Kasumi-1 (cell line): ENCODE data around the gene TMEM242.

Experiments
- DNase-seq, 2 experiments: peaks; one replicate each; lab custom pipeline; 2025; lab: John Stamatoyannopoulos, UW

The TMEM242 gene

DNA sequence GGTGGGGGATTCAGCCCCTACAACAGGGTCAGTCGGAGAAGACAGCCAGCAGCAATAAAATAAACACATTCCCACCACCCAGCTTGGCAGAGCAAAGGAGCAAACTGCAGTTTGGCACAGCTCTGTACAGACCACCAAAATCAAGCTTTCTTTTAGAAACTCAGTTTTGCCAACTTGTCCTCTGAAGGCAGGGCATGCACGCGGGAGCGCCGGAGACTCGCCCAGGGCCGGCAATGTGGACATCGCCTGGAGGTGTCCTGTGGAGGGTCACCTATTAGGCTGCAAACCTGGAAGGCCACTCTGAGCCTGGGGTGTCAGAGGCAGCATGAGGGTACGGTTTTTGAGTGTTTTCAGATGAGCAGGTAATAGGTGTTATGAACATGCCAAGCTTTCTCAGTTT is 34.7 kb downstream of the TMEM242 start:
- DNase-seq = no peak

DNA sequence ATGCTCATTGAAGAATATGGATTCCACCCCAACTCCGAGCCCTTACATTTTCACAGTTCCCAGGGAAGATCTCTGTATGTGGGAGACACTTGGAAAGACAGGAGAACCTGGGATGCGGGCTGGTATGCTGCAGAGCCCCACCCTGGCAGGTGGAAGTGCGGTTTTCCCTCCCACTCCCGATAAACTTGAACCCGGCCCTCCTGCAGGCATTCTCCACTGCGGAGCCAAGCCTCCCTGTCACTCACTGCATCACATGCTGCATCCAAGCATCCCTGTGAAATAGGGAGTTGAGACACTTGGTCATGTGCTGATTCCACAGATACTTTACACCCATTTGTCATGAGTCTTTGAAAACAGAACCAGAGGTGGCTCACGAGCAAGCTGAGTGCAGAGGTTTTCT is 35.4 kb downstream of the TMEM242 start:
- no peak for DNase-seq

DNA sequence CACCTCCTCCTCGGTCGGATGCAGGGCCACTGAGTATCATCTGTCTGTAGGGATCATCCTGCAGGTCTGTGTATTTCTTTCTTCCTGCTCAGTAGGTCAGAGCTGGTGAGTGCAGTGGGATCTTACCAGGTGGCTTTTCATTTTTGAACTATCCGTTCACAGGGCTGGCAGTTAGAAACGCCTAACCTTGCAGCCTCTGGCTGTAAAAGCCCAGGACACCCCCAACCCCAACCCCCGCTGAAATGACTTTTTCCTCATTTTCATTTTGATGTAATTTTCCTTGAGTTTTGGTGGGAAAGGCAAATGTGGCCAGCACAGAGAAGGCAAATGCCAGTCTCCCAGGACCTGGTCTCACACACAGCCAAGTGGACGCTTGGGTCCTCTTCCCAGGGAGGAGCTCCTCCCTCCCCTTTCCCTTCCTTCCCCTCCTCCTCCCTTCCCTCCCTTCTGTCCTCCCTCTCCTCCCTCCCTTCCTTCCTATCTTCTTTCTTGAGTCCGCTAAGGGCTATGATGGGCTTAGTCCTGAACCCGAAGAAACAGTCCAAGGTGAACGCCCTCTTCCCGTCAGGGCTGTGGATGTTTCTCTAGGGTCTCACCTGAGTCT is 36.0 kb downstream of the TMEM242 start:
- no peak for DNase-seq

DNA sequence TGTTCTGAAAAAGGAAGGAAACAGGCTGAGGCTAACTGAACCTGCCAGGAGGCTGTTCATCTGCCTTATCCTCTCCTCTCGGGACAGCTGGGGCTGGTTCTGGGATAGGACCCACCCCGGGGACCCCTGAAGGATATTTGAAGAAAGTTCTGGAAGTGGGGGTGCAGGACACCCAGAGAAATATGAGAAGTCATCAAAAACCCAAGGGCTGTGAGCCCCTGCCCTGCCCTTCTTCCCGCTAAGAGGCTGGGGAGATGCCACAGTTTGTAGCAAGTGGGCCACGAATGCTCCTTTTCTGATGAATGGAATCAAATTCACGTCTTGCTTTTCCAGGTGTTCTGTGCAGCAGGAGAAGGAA is 37.9 kb downstream of the TMEM242 start:
- no peak for DNase-seq

DNA sequence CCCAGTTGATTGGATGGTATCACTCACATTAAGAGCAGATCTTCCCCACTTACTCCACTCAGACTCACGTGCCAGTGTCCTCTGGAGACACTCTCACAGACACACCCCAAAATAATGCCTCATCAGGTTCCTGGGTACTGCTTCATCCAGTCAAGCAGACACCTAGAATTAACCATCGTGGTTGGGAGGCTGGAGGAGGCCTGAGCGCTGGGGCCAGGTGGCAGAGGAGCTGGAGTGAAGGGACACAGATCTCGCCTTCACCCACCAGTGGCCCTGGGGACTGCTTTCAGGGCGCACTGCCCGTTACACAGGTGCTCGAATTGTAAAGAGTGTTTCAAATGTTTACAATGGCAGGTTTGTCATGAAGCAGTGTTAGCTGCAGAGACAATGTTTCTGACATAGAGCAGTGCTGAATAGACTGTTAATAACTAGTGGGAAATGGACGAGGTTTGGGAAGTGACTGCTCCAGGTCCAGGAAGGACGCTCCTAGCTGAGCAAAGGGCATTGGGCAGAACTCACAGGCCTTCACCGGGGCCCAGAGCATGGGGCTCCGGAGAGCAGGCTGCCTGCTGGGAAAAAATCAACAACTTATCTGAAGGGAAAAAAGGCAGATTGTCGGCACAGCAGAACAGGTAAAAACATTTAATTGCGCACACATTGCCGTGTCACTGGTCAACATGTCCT is 38.4 kb downstream of the TMEM242 start:
- DNase-seq = no peak

DNA sequence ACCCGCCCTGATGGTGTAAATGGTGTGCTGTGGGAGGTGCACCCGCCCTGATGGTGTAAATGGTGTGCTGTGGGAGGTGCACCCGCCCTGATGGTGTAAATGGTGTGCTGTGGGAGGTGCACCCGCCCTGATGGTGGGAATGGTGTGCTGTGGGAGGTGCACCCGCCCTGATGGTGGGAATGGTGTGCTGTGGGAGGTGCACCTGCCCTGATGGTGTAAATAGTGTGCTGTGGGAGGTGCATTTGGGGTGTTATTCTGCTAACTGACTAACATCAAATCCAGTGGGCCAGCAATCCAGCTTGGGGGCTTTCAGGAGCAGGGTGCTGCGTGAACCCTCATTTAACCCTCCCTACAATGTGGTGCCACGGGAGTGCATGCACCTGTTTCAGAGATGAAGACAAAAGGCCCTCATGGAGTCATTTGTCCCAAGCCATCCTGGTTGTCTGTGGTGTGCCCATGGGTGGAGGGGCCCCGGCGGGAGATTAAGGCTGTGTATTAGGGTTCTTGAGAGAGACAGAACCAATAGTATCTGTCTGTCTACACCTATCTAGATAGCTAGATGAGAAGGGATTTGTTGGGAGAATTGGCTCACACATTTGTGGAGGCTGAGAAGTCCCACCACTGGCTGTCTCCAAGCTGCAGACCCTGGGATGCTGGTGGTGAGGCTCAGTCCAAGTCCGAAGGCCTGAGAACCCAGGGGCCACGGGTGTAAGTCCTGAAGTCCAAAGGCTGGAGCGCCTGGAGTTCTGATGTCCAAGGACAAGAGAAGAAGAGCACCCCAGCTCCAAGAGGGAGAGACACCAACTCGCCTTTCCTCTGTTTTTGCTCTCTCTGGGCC is 39.2 kb downstream of the TMEM242 start:
- DNase-seq = no peak

DNA sequence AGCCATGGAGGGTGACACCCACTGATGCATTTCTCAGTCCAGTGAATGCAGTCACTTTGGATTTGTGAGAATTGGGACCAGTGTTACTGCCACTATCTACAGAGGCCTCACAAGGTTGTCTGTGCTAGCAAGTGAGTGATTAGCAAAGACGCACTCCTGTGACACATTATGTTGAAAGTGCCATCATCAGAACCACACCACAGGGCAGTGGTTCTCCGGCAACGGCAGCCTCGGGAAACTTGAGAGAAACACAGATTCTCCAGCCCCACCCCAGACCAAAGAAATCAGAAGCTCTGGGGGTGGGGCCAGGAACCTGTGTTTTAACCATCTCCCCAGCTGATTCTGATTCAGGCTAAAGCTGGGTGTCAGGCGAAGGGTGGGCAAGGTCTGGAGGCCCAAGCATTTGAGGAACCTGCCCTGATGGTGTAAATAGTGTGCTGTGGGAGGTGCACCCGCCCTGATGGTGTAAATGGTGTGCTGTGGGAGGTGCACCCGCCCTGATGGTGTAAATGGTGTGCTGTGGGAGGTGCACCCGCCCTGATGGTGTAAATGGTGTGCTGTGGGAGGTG is 39.9 kb downstream of the TMEM242 start:
- DNase-seq = no peak

DNA sequence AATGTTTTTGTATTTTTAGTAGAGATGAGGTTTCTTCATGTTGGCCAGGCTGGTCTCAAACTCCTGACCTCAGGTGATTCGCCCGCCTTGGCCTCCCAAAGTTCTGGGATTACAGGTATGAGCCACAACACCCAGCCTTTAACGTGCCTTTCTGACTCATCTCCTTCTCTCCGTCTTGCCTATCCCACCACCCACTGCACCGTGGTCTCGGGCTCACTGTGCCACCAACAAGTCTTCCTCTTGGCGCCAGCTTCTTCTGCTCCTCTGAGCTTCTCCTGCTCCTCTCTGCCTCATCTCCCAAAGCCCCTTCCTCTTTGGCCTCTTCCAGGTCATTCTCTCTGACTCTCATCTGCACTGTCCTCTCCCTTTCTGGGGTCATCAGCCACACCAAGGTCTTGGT is 41.0 kb downstream of the TMEM242 start:
- DNase-seq = no peak

DNA sequence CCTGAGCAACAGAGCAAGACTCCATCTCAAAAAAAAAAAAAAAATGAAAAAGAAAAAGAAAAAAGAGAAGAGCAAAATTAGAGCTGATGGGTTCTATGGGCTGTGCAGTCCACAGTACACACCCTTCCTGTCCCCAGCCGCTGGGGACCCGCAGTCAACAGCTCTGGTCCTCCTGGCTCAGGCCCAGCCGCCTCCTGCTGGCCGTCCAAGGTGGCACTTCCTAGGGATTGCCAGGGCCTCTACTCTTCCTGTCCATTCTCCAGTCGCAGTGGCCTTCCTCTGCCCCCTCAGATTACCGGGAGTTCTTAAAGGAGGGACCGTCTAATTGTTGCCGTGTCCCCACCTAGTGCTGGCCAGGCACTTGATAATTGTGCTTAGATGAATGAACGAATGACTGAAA is 41.7 kb downstream of the TMEM242 start:
- no peak for DNase-seq

DNA sequence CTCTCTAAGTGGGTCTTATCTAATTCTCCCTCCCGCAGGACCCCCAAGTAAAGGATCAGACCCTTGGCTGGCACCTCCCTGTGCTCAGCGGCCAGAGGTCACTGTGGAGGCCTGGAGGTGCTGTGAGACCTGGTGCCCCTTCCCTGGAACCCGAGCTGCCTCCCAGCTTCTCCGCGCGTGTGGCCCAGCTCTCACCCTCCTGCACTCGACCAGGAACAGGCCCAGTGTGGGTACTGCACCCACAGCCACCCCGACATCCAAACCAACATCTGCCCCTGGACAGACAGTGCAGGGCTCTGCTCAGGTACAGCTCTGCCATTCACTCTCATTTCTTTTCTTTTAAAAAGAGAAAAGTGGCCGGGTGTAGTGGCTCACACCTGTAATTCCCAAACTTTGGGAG is 42.4 kb downstream of the TMEM242 start:
- DNase-seq = no peak

DNA sequence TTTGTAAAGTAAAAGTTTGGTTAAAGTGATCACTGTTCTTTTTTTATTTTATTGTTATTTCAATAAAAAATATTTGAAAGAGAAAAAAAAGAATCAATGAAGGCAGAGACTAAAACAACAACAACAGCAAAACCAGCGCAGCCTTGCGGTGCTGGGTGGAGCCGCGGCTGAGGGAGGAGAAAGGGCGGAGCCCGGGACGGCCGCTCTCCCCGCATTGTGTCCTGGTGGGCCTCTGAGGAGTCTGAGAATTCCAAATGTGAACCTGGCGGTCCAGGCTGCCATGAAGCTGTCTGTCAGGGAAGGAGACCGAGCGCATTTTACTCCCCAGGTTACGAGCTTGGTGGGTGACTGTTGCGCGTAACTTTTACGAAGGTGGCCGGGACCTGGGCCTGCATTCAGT is 43.2 kb downstream of the TMEM242 start:
- DNase-seq = no peak

DNA sequence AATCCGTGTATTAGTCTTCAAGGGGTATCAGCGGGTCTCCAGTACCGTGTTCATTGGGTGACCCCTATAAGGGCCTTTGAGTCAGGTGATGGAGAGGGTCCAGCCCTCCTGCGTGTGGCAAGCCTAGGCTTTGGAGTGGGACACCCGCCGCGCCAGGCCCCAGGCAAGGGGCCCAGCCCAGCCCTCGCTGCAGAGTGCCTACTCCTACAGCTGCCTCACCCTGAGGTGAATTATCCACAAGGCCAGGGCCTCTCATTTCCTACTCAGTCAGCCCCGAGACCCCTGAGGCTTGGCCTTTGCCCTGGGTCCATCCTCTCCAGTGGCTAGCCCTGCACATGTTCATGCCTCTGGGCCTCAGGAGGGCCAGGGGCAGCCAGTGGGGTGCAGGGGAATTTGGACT is 45.1 kb downstream of the TMEM242 start:
- no peak for DNase-seq

DNA sequence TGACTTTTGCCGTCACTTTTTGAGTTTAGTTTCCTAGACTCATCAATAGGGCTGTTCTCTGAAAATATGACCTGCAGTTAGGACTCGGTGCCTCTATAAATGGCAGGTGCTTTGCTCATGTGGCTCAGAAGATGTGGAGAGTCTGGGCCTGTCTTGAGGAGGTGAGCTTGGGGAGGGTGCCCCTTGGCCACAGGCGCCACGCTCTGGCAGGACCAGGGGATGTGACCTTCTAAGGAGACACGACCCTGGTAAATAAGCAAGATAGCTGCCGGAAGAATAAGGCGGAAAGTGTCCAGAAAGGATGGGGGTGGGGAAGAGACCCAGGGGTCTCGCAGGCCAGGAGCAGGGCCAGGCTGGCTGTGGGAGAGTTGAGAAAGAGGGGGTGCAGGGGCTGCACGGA is 46.6 kb downstream of the TMEM242 start:
- DNase-seq = no peak

DNA sequence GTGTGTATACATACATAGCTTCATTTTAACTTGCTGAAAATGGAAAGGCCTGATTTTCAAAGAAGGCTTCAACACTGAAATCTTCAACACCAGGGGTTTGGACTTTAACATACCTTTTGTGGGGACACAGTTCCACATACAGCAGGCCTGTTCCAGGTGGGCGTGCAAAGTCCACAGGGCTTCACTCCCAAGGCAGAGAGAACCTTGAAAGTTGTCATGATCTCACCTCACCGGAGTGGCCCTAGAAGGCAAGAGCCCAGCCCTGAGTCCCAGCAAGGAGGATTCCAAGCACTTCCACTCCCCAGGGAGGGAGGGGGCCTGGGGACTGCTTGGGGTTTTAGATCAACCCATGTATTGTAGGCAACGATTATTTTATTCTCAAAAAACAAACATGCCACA is 47.2 kb downstream of the TMEM242 start:
- DNase-seq = no peak

DNA sequence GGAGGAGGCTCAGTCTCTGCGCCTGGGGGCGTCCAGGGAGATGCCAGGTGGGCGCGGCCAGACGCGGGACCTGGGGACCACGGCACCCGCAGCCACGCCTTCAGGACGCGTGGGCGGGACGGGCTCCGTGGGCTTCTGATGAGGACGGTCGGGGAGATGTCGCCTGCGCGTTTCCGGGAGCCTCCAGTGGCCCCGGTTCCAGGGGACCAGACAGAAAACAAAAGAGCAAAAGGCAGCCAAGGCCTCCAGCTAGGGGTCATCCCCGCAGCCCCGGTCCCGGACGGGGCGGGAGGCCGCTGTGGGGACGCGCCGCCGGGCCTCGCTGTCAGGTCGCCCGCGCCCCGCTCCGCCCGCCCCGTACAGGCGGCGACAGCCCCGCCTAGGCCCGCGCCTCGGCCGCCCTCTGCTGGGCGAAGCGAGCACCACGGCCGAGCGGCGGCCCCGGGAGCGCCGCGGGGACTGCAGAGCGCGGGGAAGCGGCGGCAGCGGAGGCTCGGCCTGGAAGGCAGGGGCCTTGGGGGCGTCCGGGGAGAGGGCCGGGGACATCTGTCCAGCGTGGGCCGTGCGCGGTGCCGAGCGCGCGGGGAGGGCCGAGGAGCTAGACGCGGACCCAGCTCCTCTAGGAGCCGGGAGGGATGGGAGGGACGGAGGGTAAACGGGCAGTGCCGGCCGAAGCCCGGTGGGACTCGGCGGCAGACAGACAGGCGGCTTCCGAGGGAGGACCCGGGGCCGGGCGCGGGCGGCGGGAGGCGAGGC is 48.7 kb downstream of the TMEM242 start:
- peak; percentile 55 to 73 for DNase-seq

DNA sequence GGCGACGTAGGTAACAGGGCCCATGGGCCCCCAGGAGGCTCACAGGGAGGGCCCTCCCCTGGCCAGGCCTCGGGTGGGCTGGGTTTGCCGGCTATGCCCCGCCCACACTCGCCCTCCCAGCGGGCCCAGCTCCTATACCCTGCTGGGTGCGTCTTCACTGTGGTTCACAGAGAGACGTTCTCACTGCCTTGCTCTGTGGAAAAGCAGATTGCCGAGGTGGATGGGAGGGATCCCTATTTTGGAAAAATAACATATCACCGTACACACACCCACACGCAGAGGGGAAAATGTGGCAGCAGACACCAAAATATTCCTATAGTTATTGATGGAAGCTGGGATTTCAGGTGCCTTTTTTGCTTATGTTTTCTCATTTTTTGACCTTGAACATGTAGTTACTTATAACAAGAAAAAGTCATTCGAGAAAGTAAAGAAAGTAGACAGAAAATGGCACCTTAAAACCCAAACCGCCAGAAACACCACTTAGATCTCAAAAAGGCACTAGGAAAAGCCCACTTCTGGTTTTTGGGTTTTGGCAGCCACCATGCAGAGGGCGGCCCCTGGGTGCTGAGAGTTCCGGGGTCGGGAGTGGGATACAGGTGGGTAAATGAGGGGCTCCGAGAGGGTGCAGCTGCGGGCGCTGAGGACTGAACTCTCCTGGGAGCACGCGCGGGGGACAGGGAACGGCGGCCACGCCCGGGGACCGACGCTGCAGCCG is 49.4 kb downstream of the TMEM242 start:
- peak; percentile 52 to 59 for DNase-seq

DNA sequence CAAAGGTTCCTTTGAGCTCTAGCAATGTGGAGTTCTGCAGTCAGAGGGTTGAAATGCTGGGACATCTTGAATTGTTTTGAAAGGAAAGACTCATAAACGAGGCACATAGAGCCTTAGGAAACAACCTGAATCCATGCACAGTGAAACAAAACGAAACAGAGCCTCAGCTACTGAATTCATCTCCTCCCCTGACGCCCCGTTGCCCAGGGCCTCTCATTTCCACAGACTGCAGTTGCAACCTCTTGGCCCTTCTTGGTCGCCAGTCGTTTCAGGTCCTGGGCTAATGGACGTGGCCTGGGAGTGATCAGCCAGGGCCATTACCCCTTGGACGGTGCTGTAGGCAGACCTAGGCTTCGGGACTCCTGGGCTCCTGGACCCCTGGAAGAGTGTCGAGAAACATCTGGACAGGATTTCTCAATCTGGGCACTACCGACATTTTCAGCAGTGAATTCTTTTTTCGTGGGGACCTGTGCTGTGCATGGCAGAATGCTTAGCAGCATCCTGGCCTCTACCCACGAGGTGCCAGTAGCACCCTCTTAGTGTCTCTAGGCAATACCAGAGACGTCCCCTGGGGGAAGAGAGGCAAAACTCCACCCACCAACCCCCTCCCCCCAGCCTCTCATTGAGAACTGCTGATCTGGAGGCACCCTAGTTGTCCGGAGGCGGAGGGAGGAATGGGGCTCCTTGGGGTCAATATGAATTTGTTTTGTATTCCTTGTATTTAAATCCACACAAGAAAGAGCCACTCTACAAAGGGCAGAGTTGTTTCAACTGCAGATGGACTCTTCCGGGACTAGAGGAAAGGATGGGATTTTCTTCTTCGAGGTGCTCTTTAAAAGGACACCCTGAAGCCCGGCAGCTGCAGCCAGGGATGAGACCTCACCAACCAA is 50.2 kb downstream of the TMEM242 start:
- DNase-seq = peak; percentile 39 to 60

DNA sequence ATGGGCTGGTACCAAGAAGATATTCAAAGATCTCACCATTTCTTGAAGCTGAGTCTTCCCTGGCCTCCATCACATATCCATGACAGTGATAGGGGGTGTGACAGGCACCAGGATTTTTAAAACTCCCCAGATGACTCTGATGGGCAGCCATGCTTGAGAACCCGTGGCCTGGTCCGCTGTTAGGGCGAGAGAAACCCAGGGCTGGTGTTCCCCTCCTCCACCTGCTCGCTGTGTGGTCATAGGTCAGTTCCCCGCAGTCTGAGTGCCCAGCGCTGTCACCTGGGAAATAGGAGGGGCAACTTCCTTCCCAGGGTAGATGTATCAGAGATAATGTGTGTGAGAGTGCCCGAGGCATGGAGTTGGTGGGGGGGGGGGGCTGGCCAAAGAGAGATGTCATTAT is 50.9 kb downstream of the TMEM242 start:
- no peak for DNase-seq

DNA sequence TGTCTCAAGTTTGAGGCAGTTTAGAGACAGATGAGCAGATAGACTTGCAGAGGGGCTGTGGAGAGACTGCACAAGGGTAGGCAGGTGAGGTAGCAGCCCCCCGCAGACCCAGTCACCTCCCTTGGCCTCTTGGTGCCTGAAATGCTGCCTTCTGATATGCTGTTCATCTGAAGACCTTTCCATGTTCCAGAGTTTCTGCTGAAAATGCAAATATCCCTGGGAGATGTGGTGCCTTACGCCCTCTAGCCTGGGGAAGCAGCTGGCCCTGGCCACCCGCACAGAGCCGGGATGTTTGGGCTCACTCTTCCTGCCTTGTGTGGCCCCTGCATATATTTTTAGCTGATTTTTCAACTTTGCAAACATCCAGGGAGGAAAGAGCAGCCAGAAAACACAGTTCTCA is 51.4 kb downstream of the TMEM242 start:
- DNase-seq = no peak

DNA sequence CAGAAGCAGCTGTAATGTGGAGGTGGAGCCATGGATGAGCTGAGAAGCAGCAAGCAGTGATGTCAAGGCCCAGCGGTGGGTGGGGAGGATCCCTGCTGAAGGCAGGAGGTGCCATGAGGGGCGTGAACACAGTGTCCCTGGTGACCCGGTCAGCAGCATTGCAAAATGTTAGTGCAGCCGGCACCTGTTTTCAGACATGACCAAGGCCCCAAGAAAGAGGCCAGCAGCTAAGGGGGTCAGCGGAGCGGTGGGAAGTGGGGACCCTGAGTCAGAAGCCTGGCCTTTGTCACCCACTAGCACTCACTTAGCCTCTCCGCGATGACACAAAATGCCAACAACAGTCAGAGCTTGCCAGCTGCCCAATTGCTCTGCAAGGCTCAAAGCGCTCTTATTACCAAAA is 51.9 kb downstream of the TMEM242 start:
- DNase-seq = no peak

DNA sequence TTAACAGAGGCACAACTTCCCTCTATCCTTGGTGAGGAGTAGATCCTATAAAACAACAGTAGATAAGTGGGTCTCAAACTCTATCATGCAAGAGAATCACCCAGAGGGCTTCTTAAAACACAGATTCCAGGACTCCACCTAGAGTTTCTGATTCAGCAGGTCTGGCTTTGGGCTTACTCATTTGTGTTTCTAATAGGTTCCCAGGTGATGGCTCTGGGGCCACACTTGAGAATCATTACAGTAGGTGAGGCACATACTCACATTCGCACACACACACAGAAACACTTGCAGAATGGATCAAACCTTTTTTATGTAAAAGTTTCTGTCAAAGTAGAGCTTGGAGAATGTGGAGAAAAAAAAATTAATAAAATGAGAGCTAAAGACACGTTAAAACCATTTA is 52.4 kb downstream of the TMEM242 start:
- DNase-seq = no peak
